ENCODE measurements around the gene LEPR. TPM values are rescaled to one million over a fixed set of nuclear protein-coding genes. Genes with fewer than 3 reads are reported as not detected.

The LEPR gene
- polyA plus RNA-seq, 12 donors: 5.3 to 20.8 (median 9.1) TPM; not detected in 1

DNA sequence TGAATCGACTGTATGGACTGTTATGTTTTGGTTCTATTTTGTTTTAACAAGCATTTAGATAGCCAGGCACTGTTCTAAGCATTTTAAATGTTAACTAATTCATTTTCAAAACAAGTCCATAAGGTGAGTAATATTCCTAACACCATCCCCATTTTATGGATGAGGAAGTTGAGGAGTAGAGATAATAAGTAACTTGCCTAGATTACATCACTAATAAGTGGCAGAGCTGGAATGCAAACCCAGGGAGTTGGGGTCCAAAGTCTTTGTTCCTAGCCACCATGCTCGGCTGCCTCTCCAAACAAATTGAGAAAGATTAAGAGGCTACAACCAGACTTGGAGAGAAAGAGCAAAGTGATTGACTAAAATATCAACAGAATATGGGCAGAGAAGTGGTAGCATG lies 12.6 kb upstream of the LEPR start:
- DNase-seq: no peak

DNA sequence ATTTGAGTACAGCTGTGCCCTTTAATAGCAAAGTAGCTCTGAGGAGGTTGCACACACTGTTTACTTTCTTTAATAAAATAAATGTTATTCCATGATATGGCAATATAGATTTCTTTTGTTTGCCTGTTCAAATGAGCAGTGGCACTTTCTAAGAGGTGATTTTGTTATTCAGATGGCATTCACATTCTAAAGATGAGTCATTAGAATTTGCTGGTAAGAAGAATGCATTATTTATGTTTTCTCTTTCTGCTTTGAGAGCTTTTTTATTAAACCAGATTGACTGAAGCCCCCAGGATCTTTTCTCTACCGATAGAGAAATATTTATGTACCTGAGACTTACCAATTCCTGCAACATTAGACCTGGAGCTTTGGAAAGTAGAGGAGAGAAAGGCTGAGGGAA lies 11.2 kb upstream of the LEPR start:
- DNase-seq: no peak

DNA sequence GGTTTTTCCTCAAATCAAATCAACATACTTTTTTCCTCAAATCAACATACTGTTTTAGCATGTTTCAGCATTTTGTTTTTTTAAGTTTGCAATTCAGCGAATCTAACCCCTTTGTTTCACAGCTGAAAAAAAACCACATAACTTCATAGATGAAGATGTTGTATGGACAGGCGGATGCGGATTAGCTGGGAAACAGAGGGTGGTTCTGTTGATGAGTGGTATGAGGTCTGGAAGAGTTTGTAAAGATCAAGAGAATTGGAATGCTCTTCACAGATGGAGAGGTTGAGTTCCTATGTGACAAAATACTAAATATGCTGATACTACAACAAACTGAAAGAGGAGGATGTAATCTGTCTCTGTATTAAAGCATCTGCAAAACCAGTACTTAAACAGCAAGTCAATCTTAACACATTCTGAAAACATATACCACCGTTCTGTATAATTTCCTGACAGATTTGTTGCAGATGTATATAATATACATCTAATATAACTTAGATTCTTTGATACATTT lies 10.6 kb upstream of the LEPR start:
- DNase-seq: no peak

DNA sequence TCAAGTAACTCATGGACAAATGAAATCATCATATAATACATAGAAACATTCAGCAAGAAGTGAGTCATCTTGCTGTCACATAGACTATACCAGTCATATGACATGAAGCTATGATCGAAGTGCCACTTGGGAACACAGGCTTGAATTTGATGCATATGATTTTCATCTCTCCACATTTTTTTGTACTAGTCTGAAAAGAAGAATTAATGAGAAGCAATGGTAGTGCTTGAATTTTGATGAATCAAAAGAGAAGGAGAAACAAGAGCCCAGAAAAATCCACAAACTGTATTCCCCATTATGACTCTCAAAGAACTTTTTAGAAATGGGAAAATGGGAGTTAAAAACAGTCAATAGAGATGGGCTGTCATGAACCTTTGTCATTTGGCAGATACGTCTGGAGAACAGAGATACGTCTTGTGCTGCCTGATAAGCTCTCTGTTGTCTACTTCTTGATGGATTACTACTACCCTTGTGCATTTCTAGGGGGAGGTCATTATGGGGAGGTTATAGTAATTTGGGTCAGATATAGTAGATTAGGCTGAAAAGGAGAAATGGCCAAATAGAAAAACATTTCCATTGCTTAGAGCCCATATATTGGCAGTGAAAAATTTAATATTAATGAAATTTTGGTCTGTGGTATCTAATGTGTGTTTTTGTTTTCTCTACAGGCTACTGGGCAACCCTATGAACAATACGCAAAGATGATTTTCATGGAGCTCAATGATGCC lies 8.0 kb upstream of the LEPR start:
- no peak for DNase-seq

DNA sequence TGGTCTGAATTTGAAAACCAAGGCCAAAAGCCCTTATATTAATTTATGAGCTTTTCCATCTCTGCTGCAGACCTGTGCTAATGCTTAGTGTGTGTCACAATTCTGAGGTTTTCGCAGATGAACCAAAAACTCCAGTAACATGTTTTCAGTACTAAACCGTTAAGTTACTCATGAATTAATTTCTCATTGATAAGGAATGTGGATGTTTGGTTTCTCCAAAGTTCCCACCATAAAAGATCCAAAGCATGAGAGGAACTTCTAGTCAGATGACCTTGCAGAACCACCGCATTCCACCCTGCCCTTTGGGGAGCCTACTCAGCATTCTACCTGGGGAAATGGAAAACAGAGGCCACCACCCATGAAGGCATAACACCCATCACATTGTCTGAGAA lies 7.5 kb upstream of the LEPR start:
- DNase-seq: no peak

DNA sequence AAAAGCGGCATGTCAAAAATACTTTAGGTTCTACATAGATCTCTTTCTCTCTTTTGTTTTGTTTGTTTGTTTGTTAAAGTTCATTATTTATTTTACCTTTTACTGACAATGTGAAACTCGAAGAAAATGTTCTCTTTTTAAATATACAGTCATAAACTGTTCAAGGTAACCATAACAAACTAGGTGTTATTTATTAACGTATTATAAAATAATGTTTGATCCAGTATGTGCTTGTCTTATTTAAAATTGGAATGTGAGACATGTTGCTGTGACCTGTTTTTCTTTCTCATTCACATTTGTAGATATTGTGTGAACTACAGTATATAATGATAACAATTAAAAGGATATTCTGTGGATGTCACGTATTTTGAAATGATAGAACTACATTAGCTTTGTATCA lies 5.9 kb upstream of the LEPR start:
- DNase-seq: no peak

DNA sequence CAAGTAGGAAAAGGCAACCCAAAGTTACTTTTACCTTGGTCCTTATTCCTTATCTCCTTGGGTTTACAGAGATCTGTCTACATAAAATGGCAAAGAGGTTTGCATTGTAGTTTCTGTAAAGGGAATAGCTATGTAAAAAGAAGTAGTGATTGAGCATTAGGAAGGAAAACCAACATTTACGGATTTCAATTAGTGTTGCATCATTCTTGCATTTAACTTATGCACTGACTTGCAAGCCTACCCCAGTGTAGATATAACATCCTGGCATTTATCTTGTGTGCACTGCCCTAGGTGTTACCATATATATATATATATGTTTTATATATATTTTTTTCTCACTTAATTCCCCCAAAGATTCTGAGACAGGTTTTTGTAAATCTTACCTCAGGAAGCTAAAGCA lies 3.7 kb upstream of the LEPR start:
- no peak for DNase-seq

DNA sequence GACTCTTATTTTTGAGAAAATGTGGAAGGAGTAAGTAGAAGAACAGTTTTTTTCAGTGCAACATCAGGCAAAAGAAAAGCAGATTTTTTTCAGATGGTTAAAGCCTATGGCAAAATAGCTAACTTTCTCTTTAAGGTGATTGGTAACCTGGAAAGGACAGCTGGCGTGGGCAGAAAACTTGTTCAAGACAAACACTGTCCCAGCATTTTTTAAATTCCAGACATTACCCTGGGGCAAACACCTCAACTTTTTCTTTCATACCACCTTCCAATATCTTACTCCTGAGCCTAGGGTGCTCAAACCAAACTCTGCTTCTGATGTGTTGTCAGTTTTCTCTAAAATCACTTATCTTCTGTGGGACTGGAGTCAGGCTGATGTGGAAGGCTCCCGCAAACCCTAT lies 2.7 kb upstream of the LEPR start:
- no peak for DNase-seq

DNA sequence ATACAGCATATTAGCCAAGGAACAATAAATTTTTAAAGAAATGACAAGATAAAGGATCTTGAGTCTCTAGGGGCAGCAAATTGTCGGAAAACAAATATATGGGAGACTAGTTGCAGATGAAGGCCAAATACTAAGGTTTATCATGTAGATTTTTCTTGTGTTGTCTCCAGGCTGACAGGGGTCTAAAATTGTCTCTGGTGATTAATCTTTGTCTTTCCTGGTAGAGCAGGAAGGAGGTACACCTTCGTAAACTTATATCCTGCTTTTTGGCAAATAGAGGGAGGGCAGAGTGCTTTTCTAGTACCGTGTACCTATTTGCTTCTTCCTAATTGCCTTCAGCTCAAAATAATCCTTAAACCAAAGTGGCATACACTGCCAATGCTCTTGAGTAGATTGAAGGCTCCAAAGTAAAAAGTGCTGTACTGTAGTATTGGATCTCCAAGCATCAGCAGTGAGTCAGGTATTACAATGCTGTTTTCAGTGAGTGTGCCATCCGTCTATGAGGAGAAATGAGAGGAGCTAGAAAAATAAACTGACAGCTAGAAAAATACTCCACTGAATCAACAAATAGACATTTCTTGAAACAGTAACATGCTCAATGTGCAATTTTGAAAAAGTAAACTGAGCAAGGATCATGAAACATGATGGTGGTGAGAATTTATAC lies 1.8 kb upstream of the LEPR start:
- DNase-seq: no peak

DNA sequence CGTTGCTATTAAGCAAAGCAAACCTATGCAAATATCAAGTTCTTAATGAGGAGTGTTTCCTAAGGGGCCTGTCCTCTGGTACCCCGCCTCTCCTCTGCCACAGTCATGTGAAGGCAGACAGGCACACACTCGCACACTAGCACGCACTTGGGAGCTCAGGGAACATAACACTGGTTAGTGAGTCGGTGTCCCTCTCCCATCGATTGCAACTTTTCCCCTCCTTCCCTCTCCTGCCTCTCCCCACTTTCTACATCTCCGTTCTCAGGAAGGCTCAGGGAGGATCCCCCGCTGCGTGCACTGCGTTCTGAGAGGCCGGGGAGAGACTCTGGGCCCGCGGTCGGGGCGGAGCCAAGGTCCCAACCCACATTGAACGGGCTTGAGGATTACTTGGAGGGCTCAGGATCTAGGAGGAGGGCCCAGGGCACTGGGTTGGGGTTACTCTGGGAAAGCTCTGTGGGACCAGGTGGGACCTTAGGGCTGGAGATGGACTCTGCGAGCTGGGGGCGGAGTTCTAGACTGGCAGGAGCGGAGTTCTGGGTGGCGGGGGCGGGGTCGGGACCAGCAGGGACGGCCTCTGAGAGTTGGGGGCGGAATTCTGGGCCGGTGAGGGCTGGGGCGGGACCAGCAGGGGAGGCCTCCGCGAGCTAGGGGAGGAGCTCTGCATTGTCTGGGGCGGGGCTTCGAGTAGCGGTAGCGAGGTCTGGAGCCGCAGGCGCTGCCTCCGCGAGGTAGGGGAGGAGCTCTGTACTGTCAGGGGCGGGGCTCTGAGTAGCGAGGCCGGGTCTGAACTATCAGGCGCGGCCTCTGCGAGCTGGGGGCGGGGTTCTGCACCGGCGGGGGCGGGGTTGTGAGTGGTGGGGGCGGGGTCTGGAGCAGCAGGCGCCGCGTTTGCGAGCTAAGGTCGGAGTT lies 533 bp upstream of the LEPR start:
- DNase-seq: peak; percentile 98

DNA sequence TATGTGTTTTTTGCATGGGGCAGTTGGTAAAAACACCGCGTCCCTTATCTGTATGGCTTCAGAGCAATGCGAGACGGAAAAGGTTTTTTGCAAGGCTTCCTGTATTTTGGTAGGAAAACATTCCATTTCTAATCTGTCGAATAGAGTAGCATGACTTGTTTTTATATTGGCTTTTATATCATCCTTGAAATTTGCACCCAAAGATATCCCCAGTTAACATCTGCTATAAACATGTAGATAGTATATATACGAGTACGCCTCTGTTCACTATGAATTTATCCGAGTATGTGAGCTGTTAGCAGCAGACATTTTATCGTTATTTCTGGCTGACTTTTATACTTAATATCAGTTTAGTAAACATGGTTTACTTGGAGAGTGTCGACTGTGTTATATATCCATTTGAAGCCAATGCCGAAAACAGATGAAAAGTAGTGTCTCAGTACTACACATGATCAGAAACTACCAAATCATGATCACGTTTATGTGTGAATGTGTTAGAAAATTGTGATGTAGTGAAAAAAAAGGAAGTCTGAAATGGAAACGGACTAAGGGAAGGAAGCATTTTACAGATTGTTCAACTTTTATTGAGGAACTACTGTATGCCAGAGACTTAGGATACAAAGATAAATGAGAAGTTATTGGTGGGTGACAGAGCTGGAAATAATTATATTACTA lies 1.0 kb downstream of the LEPR start:
- DNase-seq: no peak

DNA sequence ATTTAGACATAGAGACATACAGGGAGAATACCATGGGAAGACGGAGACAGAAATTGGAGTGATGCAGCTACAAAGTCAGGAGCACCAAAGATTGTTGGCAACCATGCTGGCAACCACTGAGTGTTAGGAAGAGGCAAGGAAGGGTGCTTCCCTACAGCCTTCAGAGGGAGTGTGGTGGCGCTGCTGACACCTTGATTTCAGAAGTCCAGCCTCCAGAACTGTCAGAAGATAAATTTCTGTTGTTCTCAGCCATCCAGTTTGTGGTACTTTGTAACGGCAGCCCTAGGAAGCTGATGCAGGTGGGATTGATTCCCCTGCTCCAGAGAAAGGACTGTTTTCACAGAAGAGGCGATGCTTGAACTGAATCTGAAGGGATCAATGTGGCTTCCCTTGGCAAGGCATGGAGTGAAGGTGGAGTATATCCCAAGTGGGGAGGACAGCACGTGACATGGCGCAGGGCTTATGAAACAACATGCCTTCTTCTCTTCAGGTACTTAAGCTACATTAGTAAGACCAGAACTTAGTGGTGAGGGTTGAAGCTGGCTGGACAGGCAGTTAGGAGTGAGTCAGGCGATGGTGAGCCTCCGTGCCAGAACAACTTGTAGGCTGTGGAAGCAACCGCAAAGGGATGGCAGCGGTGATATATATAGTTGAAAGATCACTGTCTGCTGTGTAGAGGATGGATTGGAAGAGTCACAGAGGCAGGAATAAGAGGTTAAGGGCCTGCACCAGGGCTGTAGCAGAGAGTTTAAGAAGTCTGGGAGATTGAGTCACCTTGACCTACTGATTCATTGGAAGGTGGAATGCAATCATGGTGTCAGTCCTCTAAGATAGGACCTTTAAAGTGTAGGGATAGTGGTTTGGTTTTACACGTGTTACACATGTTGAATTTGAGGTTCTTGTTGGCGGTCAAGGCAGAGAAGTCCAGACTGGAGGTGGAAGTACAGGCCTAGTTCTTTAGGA lies 2.1 kb downstream of the LEPR start:
- no peak for DNase-seq

DNA sequence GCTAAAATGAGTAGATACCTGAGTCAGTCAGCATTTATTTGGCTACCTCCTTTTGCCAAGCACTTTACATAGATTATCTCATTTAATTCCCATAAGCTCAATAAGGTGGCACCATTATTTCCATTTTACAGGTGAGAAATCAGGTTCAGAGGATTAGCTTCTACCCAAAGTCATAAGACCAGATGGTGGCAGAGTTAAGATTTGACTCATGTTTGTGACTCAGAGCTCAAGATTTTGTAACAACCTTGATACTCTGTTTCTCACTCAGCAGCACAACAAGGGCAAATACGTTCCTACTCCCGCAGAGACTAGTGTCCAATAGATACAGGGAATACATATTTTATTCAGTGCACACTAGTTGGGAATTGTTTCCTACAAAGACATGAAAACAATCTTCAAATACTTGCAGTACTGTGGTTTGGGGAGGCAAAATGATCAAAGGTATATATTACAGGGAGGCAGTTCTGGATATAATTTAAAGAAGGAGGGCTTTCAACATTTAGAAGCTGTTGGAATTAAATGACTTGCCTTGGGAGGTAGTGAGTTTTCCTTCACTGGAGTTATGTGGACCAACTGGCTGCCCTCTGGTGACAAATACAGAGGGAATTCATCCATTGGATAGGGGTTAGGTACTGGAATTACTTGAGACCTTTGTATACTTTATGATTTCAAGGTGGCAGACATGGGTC lies 3.6 kb downstream of the LEPR start:
- no peak for DNase-seq

DNA sequence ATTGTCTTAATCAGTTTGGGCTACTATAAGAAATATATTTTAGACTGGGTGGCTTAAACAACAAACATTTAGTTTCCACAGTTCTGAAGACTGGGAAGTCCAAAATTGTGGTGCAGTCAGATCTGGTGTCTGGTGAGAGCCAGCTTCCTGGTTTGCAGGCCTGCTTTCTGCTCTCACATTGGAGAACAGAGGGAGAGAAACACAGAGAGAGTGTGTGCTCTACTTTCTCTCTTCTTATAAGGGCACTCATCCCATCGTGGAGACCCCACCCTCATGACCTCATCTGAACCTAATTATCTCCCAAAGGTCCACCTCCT lies 4.1 kb downstream of the LEPR start:
- no peak for DNase-seq

DNA sequence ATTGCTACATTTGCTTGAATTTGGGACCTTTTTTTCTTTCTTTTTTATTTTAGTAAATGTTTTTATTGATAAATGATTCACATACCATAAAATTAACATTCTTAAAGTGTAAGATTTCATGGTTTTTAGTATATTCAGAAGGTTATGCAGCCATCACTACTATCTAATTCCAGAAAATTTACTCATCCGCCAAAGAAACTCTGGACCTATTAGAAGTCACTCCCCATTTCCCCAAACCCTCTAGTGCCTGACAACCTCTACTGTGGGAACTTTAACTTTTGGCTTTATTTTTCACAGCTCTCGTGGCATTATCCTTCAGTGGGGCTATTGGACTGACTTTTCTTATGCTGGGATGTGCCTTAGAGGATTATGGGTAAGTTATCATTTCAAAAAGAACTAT lies 4.5 kb downstream of the LEPR start:
- no peak for DNase-seq

DNA sequence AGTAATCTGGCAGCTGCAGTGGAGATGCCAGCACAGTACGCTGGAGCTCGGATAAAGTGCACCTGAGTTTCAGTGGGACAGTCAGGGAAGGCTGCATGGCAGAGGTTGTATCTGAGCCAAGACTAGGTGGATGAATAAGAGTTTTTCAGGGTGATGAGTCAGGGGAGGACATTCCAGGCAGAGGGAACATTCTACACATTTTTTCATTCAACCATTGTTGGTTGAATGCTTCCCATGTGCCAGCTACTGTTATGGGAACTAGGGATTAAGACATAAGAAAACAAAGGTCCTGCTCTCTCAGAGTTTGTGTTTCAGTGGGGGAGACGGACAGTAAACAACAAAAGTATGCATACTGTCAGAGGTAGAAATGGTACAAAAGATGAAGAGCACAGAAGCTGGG lies 5.2 kb downstream of the LEPR start:
- no peak for DNase-seq

DNA sequence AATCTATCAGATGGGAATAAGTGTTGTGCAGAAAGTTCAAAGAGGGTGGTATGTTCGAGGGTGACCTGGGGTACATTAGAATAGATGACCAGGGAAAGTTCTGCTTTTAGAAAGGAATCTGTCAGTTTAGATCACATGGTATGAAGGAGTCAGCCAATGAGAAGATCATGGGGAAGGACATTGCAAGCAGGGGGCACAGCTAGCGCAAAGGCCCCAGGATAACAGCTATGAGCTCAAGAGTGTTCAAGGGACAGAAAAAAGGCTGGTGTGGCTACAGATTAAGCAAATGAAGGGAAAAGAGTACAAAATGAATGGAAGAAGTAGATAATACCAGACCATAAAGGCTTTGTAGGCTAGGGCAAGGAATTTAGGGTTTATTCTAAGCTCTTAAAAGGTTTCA lies 8.6 kb downstream of the LEPR start:
- DNase-seq: no peak

DNA sequence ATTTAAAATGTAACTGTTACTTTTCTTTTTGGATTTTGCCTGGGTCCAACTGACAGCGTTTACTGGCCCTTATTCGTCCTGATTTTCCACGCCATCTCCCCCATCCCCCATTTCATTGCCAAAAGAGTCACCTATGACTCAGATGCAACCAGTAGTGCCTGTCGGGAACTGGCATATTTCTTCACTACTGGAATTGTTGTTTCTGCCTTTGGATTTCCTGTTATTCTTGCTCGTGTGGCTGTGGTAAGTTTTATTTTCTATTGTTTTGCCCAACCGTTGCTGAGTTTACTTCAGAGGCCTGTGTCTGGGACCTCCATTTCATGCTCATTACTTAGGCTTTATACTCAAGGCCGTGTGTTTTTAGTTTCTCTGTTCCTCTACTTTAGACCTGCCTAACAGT lies 9.3 kb downstream of the LEPR start:
- DNase-seq: no peak

DNA sequence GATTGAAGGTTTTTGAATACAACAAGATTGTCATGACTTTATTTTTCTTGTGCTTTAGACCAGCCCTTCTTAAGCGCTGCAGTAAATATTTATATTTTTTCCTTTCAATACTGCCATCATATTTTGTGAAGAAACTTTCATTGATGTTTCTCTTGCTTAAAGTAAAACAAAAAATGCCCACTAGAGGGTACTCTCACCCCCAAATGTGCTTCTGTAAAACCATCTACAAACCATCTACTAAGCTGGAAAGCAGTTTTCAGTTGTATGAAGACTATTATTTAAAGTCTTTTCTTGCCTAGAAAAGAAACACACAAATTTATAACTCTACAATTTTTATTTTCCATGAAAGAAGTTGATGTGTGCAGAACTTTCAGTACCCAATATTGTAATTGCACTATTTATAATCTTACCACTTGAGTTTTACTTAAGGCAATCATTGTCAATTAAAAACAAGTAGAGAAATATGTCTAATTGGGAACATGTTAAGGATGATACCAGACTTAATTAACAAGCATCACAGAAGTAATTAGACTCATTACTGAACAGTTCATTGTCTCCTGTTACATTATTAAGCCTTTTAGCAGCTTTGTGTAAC lies 10.7 kb downstream of the LEPR start:
- DNase-seq: peak; percentile 41

DNA sequence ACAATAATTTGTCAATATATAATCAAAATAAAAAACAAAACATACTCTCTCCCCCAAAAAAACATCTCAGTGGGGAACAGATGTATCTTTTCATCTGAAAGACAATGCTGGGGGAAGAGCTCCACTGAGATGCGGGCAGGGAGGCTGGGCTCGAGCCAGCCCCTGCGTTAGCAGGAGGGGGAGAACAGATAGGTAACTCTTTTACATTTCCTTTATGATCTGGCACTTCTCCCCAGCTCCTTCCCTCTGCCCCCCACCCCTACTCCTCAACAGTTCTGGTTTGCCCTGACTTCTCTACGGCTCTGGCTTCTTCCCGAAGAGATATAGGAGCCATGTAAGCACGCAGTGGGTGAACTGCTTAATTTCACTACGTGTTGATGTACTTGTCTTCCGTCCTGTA lies 12.4 kb downstream of the LEPR start:
- no peak for DNase-seq
